IMR-90 (cell line): ENCODE measurements around the gene STX8. TPM values are rescaled to one million over a fixed set of nuclear protein-coding genes. Genes with fewer than 3 reads are reported as not detected.

Experiments used
- ATAC-seq: fragments of 200-7000 bp; cut with Tn5 transposase; 2 replicates; pipeline ENCODE4 v1.9.1; 2020; ENCODE audit warnings: low read depth, mild to moderate bottlenecking, moderate library complexity
- BruUV-seq: library from RNA; stranded (reverse); fragments of 400-500 nt; replicated peaks from 2 replicates; lab custom pipeline; 2021; lab: Mats Ljungman, UMichigan
- CTCF ChIA-PET: fragments of 300-600 bp; formaldehyde crosslinking; extraction: SDS; loops from one replicate; lab custom pipeline; 2021; ENCODE audit warnings: antibody characterized with exemption; lab: Yijun Ruan, JAX
- POLR2A ChIA-PET: fragments of 300-600 bp; sonication (Branson Sonifier 250); formaldehyde crosslinking; loops from one replicate; lab custom pipeline; 2022; ENCODE audit warnings: antibody characterized with exemption; ENCODE audit not compliant: unreplicated experiment; lab: Charles Lee
- DNase-seq: peaks from one replicate; pipeline ENCODE4 v3.0.0; 2013
- H2AFZ ChIP-seq: replicated peaks from 2 replicates; pipeline ENCODE3; 2013; ENCODE audit warnings: low read length, mild to moderate bottlenecking; ENCODE audit not compliant: poor library complexity
- H2AK5ac ChIP-seq: 2 replicates; pipeline ENCODE4 v1.6.1; 2013; ENCODE audit warnings: low read depth, low read length, inconsistent platforms
- H2AK9ac ChIP-seq: replicated peaks from 2 replicates; pipeline ENCODE3; 2013; ENCODE audit warnings: mild to moderate bottlenecking, low read depth, low read length, moderate library complexity; ENCODE audit not compliant: poor library complexity
- H2BK120ac ChIP-seq: 2 replicates; pipeline ENCODE4 v1.6.1; 2013; ENCODE audit warnings: low read depth, low read length, inconsistent platforms
- H2BK15ac ChIP-seq: 3 replicates; pipeline ENCODE4 v1.6.1; 2013; ENCODE audit warnings: low read depth, low read length, inconsistent platforms
- H2BK20ac ChIP-seq: 2 replicates; pipeline ENCODE4 v1.6.1; 2013; ENCODE audit warnings: low read depth, mild to moderate bottlenecking, inconsistent platforms, low read length, moderate library complexity
- H2BK5ac ChIP-seq: 2 replicates; pipeline ENCODE4 v1.6.1; 2013; ENCODE audit warnings: mild to moderate bottlenecking, low read depth, low read length, inconsistent platforms; ENCODE audit not compliant: poor library complexity, severe bottlenecking
- H3K14ac ChIP-seq: replicated peaks from 2 replicates; pipeline ENCODE4 v1.6.1; 2013; ENCODE audit warnings: low read depth, low read length, inconsistent platforms
- H3K18ac ChIP-seq: 2 replicates; pipeline ENCODE4 v1.6.1; 2013; ENCODE audit warnings: low read depth, low read length, control low read depth
- H3K23ac ChIP-seq: 2 replicates; pipeline ENCODE4 v1.6.1; 2013; ENCODE audit warnings: low read depth, low read length, inconsistent platforms
- H3K27ac ChIP-seq: 2 replicates; pipeline ENCODE4 v1.5.1; 2013; ENCODE audit warnings: mild to moderate bottlenecking, control low read depth, low read length; ENCODE audit not compliant: insufficient read depth
- H3K27me3 ChIP-seq: 2 replicates; pipeline ENCODE4 v1.6.1; 2013; ENCODE audit warnings: low read length; ENCODE audit not compliant: control insufficient read depth, insufficient read depth
- H3K36me3 ChIP-seq: 2 replicates; pipeline ENCODE4 v1.6.1; 2013; ENCODE audit warnings: low read length, mixed read lengths; ENCODE audit not compliant: control insufficient read depth, insufficient read depth
- H3K4ac ChIP-seq: 2 replicates; pipeline ENCODE4 v1.6.1; 2013; ENCODE audit warnings: low read depth, low read length, inconsistent platforms
- H3K4me1 ChIP-seq: 2 replicates; pipeline ENCODE4 v1.6.1; 2013; ENCODE audit warnings: low read length, mixed read lengths; ENCODE audit not compliant: control insufficient read depth, insufficient read depth
- H3K4me2 ChIP-seq: 2 replicates; pipeline ENCODE4 v1.6.1; 2013; ENCODE audit warnings: low read depth, mild to moderate bottlenecking, control low read depth, low read length, moderate library complexity
- H3K4me3 ChIP-seq: 2 replicates; pipeline ENCODE4 v1.5.1; 2013; ENCODE audit warnings: low read depth, mild to moderate bottlenecking, control low read depth, low read length, moderate library complexity; ENCODE audit not compliant: insufficient read depth
- H3K56ac ChIP-seq: 2 replicates; pipeline ENCODE4 v1.6.1; 2013; ENCODE audit warnings: low read length, inconsistent platforms; ENCODE audit not compliant: insufficient read depth; ENCODE audit errors: extremely low read depth
- H3K79me1 ChIP-seq, 2 experiments: 2 replicates each; pipeline ENCODE4 v1.6.1; 2013; ENCODE audit warnings: low read length in 2 of 2, inconsistent platforms in 1 of 2, low read depth in 1 of 2
- H3K9ac ChIP-seq: 2 replicates; pipeline ENCODE4 v1.6.1; 2013; ENCODE audit warnings: low read depth, low read length, control low read depth
- H3K9me1 ChIP-seq: 2 replicates; pipeline ENCODE4 v1.6.1; 2013; ENCODE audit warnings: low read length, inconsistent platforms; ENCODE audit not compliant: insufficient read depth
- H3K9me3 ChIP-seq: 2 replicates; pipeline ENCODE4 v1.6.1; 2013; ENCODE audit warnings: low read length; ENCODE audit not compliant: control insufficient read depth, insufficient read depth
- H4K20me1 ChIP-seq: 2 replicates; pipeline ENCODE4 v1.6.1; 2013; ENCODE audit warnings: low read length, inconsistent platforms; ENCODE audit not compliant: insufficient read depth
- H4K5ac ChIP-seq: 2 replicates; pipeline ENCODE4 v1.6.1; 2013; ENCODE audit warnings: mild to moderate bottlenecking, low read depth, low read length, control low read depth
- H4K8ac ChIP-seq, 2 experiments: 2 replicates each; pipeline ENCODE4 v1.6.1; 2013; ENCODE audit warnings: low read depth in 2 of 2, low read length in 2 of 2, control low read depth in 1 of 2, inconsistent platforms in 1 of 2
- H4K91ac ChIP-seq: 2 replicates; pipeline ENCODE4 v1.6.1; 2013; ENCODE audit warnings: low read depth, low read length, inconsistent platforms; ENCODE audit not compliant: insufficient read depth
- BHLHE40 ChIP-seq: fragments of 150-350 bp; IDR thresholded peaks from 2 replicates; pipeline ENCODE4 v1.6.1; 2016; ENCODE audit warnings: mild to moderate bottlenecking, low read depth, low read length
- CEBPB ChIP-seq: IDR thresholded peaks from 2 replicates; pipeline ENCODE4 v1.6.1; 2012; ENCODE audit warnings: low read depth, low read length, improper control_type of control experiment
- CHD1 ChIP-seq: IDR thresholded peaks from 2 replicates; pipeline ENCODE4 v1.6.1; 2012; ENCODE audit warnings: low read depth, low read length, improper control_type of control experiment
- ELK1 ChIP-seq: fragments of 150-350 bp; IDR thresholded peaks from 2 replicates; pipeline ENCODE4 v1.6.1; 2016; ENCODE audit warnings: low read depth, mild to moderate bottlenecking, low read length, moderate library complexity, borderline replicate concordance
- FOS ChIP-seq: fragments of 150-350 bp; IDR thresholded peaks from 2 replicates; pipeline ENCODE4 v1.6.1; 2016; ENCODE audit warnings: low read depth, low read length
- MAFK ChIP-seq: IDR thresholded peaks from 2 replicates; pipeline ENCODE4 v1.6.1; 2012; ENCODE audit warnings: low read depth, low read length, improper control_type of control experiment
- MAZ ChIP-seq: IDR thresholded peaks from 2 replicates; pipeline ENCODE4 v1.6.1; 2012; ENCODE audit warnings: low read depth, mild to moderate bottlenecking, low read length, improper control_type of control experiment, moderate library complexity, borderline replicate concordance
- MXI1 ChIP-seq: IDR thresholded peaks from 2 replicates; pipeline ENCODE4 v1.6.1; 2012; ENCODE audit warnings: low read depth, mild to moderate bottlenecking, low read length, moderate library complexity, borderline replicate concordance
- NFE2L2 ChIP-seq: fragments of 150-350 bp; IDR thresholded peaks from 2 replicates; pipeline ENCODE4 v1.6.1; 2016; ENCODE audit warnings: low read depth, mild to moderate bottlenecking, low read length
- POLR2A ChIP-seq: IDR thresholded peaks from 2 replicates; pipeline ENCODE4 v1.6.1; 2012; ENCODE audit warnings: mild to moderate bottlenecking, low read depth, low read length
- RAD21 ChIP-seq: IDR thresholded peaks from 2 replicates; pipeline ENCODE4 v1.6.1; 2012; ENCODE audit warnings: low read length, improper control_type of control experiment
- RCOR1 ChIP-seq: IDR thresholded peaks from 2 replicates; pipeline ENCODE4 v1.6.1; 2012; ENCODE audit warnings: mild to moderate bottlenecking, low read length, improper control_type of control experiment; ENCODE audit not compliant: insufficient replicate concordance
- SMC3 ChIP-seq: fragments of 150-350 bp; IDR thresholded peaks from 2 replicates; pipeline ENCODE4 v1.6.1; 2016; ENCODE audit warnings: low read depth, mild to moderate bottlenecking, antibody characterized with exemption, low read length, moderate library complexity
- WGBS, 2 experiments: methylation state at CpG; one replicate each; pipeline versions ENCODE4 v1.1.5 to v1.1.7; 2013; ENCODE audit warnings: missing lambda C conversion rate in 2 of 2; ENCODE audit not compliant: insufficient read length in 1 of 2; ENCODE audit errors: extremely low coverage in 2 of 2; 5-methylcytosine and 5-hydroxymethylcytosine counted together
- dilution Hi-C: fragments of 300-500 bp; cut with HindIII; formaldehyde crosslinking; loops from one replicate; pipeline ENCODE4 v1.14.3; 2018; ENCODE audit warnings: low sequenced_read_pairs; ENCODE audit not compliant: unreplicated experiment
- in situ Hi-C: fragments of 300-500 bp; cut with MboI; formaldehyde crosslinking; loops from 3 replicates; pipeline ENCODE4 v1.14.3; 2019; ENCODE audit warnings: low sequenced_read_pairs, inconsistent platforms, mixed read lengths
- intact Hi-C: fragments of 100-400 bp; cut with micrococcal nuclease; formaldehyde crosslinking; loops from 2 replicates; pipeline ENCODE4 v1.10.0; 2022
- polyA plus RNA-seq, 3 experiments: library from polyadenylated mRNA; depleted of rRNA; stranded (reverse); fragments of >200 nt; gene quantifications; 2 replicates each; pipeline ENCODE4 v1.2.3, GENCODE V29; 2012; ENCODE audit warnings: low replicate concordance in 1 of 3
- total RNA-seq: library from RNA; depleted of rRNA; stranded (reverse); fragments of >200 nt; gene quantifications from 2 replicates; pipeline ENCODE4 v1.2.3, GENCODE V29; 2012
- TF ChIP-seq, protein P1 (sequence below): fragments of 150-350 bp; IDR thresholded peaks from 2 replicates; pipeline ENCODE4 v1.6.1; 2017; ENCODE audit warnings: mild to moderate bottlenecking, antibody characterized with exemption, low read length, low read depth

Gene STX8
- total and polyA plus RNA-seq, 2 of the 4 experiments (the other 2 are of a cell fraction) = 26.5 to 47.0 TPM

DNA sequence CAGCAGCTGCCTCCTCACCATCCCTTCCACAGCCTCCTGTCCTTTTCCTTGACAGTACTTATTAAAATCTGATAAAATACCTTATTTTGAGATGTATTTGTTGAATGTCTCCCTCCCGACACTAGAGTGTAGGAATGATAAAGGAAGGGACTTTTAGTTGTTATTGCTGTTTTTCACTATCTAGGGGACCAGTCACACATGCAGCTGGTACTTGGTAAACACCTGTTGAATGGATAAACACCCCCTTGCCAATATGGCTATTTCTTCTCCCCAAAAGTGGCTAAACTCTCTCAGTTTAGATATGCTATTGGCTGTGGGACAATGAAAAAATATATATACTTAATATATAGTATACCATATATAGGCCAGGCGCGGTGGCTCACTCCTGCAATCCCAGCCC, 96.7 kb downstream of the STX8 start:
- intact Hi-C loops = no loop called here
- Histone ChIP-seq H3K18ac (no peak overlapping the region), H3K36me3 (no peaks in the 10 kb centered on the region), H3K9me1 (0 out of 2 replicates have a peak, but pooled peaks cover 1% of the 10 kb centered on the region), H2BK15ac (no peak overlapping the region), H2AFZ (no peak overlapping the region), H2AK9ac (no peak overlapping the region), H3K4me3 (no peak overlapping the region), H3K9me3 (no peaks in the 10 kb centered on the region), H3K9ac (no peak overlapping the region), H3K4me1 (peaks cover 2% of the 10 kb centered on the region), H4K8ac (no peak overlapping the region), H3K79me1 (no peaks in the 10 kb centered on the region; a peak in 2 of 4 replicates), H3K4me2 (no peak overlapping the region), H2BK20ac (no peak overlapping the region), H3K14ac (no peak overlapping the region), H3K56ac (no peak overlapping the region), H3K4ac (no peak overlapping the region), H3K27me3 (no peaks in the 10 kb centered on the region), H2BK120ac (no peak overlapping the region), H4K91ac (no peak overlapping the region), H4K20me1 (no peaks in the 10 kb centered on the region), H3K27ac (no peak overlapping the region), H2AK5ac (no peak overlapping the region), H3K23ac (no peak overlapping the region), H2BK5ac (no peak overlapping the region), H4K5ac (no peak overlapping the region)
- ChIA-PET CTCF (no interaction called here), POLR2A (interaction anchor here (0.5 kb wide), 1 partner anchor 71 kb away, joined by 3 read pairs; no protein-coding TSS in a partner anchor)
- DNase-seq (no peak), ATAC-seq (no peak)
- no CpG with 5 or more reads among the region's 3 CpGs for WGBS, 2 experiments
- in situ Hi-C loops = no loop called here
- TF ChIP-seq ELK1 = no peak
- TF ChIP-seq SMC3 = no peak
- no peak for TF ChIP-seq RCOR1
- no peak for TF ChIP-seq MAFK
- no peak for TF ChIP-seq MXI1
- no peak for TF ChIP-seq POLR2A
- no peak for TF ChIP-seq CHD1
- no peak for TF ChIP-seq MAZ
- TF ChIP-seq CEBPB = no peak
- no peak for TF ChIP-seq FOS
- TF ChIP-seq RAD21 = no peak
- TF ChIP-seq, protein P1, sequence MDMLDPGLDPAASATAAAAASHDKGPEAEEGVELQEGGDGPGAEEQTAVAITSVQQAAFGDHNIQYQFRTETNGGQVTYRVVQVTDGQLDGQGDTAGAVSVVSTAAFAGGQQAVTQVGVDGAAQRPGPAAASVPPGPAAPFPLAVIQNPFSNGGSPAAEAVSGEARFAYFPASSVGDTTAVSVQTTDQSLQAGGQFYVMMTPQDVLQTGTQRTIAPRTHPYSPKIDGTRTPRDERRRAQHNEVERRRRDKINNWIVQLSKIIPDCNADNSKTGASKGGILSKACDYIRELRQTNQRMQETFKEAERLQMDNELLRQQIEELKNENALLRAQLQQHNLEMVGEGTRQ = no peak
- no peak for TF ChIP-seq NFE2L2
- no peak for TF ChIP-seq BHLHE40
- no TSS peak for BruUV-seq
- dilution Hi-C loops = no loop called here
